GM10266 (cell line): ENCODE measurements around the gene NAA80.

ENCODE experiments used
- DNase-seq: peaks from one replicate; pipeline ENCODE4 v3.0.0; 2012; ENCODE audit errors: extremely low spot score
- TF ChIP-seq, protein P1 (sequence below): IDR thresholded peaks from 2 replicates; pipeline ENCODE4 v1.5.1; 2012; ENCODE audit warnings: mild to moderate bottlenecking, low read depth; ENCODE audit not compliant: control insufficient read depth, insufficient read depth; ENCODE audit errors: missing control alignments

NAA80 gene

DNA sequence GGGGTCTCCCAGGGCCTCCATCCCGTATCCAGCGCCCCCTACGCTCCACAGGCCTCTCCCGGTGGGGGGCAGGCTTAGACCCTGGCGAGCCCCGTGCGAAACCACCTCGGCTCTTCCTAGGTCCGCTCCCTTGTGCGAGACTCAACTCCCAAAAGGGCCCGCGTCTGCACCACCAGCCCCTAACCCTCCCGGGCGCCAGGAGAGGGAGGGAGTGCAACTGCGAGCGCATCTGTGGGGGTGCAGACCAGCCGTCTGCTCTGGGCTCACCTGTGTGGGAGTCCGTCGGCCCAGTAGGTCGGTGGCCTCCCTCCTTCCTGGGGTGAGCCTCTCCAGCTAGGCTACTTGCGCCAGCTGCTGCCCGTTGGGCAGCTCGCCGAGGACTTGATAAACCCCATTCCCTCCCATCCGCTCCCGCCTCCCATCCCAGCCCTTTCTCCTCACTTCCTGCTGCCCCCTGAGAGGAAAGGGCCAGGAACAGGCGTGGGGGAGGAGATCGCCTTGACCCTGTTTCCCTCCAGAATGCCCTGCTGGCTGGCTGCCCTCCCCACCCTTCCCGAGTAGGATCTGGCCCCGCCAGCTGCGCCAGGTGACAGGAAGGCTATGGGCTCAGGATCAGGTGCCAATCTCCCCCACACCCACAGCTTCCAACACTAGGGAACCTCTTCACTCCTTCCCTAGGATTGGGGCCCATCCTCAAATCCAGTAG, 23.3 kb upstream of the NAA80 start, which contains the start of gene HYAL2:
Gene HYAL2 (minus strand): TSS at position 360 of the 706 bp plus-strand sequence. CDS start 2,256 bp downstream, outside the sequence.
- TF ChIP-seq, protein P1, sequence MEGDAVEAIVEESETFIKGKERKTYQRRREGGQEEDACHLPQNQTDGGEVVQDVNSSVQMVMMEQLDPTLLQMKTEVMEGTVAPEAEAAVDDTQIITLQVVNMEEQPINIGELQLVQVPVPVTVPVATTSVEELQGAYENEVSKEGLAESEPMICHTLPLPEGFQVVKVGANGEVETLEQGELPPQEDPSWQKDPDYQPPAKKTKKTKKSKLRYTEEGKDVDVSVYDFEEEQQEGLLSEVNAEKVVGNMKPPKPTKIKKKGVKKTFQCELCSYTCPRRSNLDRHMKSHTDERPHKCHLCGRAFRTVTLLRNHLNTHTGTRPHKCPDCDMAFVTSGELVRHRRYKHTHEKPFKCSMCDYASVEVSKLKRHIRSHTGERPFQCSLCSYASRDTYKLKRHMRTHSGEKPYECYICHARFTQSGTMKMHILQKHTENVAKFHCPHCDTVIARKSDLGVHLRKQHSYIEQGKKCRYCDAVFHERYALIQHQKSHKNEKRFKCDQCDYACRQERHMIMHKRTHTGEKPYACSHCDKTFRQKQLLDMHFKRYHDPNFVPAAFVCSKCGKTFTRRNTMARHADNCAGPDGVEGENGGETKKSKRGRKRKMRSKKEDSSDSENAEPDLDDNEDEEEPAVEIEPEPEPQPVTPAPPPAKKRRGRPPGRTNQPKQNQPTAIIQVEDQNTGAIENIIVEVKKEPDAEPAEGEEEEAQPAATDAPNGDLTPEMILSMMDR: no peak
- no peak for DNase-seq

GRCh38 chr3:50322115-50322385, 22.8 kb upstream of the NAA80 start:
- TF ChIP-seq, protein P1: no peak
- DNase-seq: no peak

DNA sequence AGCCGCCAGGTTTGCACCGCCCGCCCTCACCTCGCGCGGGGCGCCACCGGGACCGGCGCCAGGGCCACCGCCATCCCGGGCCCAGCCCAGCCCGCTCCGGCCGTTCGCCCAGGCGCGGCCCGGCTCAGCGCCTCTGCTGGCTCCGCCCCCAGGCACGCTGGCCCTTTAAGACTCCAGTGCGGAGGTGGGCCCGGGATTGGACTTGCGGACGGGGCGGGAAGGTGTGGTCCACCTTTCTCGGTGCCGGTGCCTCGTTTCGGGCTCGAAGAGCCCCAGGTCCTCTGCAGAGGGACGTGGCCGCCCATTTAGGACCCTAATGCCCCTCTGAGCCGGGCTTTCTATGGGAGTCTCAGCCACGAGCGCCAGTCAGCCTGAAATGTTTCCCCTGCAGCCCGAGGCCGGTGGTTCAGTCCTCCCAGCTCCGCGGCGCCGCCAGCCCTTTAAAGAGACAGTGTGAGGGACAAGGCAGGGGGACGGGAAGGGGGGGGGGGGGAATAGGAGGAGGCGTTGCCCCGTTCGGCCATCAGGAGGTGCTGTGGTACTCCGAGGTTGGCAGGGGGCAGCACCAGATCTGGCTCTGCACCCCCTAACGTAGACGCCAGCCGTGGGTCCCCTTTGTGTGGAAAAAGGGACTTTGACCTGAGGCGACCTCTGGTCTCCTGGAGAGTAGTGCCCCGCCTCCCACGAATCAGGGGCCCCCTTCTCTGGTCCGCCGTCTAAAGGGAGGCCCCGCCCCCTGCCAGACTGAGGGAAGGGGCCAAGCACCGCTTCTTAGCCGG, 22.3 kb upstream of the NAA80 start:
- TF ChIP-seq, protein P1: peak; percentile 51
- DNase-seq: peak; percentile 94

GRCh38 chr3:50320853-50321335, 21.7 kb upstream of the NAA80 start:
- DNase-seq: peak; percentile 90
- TF ChIP-seq, protein P1: no peak

DNA sequence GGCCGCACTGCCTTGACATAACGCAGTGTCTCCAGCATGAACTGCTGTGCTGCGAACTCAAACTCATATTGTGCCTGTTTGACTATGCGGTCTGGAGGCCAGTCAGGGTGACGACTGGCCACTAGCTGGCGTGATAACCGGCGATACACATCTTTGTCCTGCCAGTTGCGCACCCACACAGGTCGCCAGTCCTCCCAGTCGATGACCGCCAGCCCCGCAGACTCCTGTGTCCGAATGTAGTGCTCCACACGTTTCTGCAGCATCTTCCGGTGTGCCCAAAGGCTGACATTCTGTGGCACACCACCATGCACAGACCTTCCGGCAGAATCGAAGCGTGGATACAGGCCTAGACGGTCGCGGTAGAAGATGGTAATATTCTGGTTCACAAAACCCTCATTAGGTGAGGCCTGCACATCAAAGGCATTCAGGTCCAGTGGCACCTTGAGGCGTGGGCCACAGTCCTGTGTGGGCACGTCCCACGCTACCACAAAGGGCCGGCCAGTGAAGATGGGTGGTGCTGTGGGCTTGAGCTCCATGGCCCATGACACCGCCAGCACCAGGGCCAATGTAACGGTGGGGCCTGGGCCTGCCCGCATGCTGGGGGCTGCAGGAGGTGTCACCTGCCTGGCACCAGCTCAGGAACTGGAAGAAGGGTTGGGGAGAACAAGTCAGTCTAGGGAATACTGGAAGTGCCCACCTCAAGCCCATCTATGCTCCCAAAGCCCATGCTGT, 20.9 kb upstream of the NAA80 start:
- TF ChIP-seq, protein P1: no peak
- no peak for DNase-seq

DNA sequence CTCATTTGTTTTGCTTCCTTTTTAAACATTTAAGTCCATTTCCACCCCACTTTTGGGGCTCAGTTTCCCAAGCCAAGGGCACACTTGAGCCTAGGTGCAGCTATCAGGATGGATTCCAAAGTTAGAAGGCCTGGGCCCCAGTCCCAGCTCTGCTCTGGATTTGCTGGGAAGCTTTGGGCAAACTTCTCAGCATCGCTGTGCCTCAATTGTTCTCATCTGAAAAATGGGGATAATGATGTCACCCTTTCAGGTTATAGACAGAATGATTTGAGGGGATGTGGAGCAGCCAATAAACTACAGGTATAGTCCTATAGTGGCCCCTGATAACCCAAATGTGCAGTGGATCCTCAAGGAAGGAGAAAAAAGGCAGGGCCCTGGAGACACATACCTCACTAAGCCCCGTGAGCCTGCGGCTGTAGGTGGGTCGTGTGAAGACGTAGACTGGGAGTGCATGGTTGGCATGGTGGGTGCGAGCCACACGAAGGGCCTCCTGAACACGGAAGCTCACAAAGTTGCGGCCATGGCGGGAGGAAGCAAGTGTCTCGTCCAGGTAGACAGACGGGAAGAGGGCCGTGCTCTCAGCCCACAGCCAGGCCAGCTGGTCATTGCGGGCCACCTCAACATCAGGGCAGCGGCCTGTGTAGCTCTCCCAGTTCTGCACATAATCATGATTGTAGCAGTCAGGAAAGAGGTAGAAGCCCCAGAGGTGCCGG, 20.1 kb upstream of the NAA80 start:
- DNase-seq: no peak
- TF ChIP-seq, protein P1: no peak
